ENCODE data around the gene COPS3. TPM values are rescaled to one million over a fixed set of nuclear protein-coding genes. Genes with fewer than 3 reads are reported as not detected.

Gene COPS3
- total and polyA plus RNA-seq, 11 donors = 34.7 to 108 (median 74.0) TPM

DNA sequence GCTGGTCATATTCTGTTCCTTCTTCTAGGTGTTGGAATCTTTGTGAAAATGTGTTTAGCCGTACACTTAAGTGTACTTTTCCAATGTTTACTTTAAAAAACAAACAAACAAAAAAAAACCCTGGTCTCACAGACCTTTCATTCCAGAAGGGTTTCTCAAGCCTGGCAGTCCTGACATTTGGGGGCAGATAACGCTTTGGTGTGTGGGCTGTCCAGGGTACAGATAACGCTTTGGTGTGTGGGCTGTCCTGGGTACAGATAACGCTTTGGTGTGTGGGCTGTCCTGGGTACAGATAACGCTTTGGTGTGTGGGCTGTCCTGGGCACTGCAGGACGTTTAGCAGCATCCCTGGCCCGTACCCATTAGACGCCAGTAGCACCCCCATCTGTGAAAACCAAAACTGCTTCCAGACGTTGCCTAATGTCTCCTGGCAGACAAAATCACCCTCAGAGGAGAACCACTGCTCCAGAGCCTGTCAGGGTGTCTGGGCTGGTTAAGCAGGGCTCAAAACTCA lies 28.8 kb downstream of the COPS3 start:
- no peak overlapping the region for H3K27ac ChIP-seq
- no peaks in the 10 kb centered on the region for H3K9me3 ChIP-seq
- H3K4me3 ChIP-seq = no peak overlapping the region
- ATAC-seq (peak in 1 of 4 donors; percentile 33), DNase-seq (no peak)
- peaks cover 0 to 100% (median 98%) of the 10 kb centered on the region in 9 donors for H3K36me3 ChIP-seq
- no peaks in the 10 kb centered on the region for H3K27me3 ChIP-seq
- intact Hi-C loops (cut with DNase I) = no loop called here
- 58 to 67% (median 62%) methylated on average over 9 of the region's 9 CpGs for WGBS, 4 donors
- TF ChIP-seq, protein P1, sequence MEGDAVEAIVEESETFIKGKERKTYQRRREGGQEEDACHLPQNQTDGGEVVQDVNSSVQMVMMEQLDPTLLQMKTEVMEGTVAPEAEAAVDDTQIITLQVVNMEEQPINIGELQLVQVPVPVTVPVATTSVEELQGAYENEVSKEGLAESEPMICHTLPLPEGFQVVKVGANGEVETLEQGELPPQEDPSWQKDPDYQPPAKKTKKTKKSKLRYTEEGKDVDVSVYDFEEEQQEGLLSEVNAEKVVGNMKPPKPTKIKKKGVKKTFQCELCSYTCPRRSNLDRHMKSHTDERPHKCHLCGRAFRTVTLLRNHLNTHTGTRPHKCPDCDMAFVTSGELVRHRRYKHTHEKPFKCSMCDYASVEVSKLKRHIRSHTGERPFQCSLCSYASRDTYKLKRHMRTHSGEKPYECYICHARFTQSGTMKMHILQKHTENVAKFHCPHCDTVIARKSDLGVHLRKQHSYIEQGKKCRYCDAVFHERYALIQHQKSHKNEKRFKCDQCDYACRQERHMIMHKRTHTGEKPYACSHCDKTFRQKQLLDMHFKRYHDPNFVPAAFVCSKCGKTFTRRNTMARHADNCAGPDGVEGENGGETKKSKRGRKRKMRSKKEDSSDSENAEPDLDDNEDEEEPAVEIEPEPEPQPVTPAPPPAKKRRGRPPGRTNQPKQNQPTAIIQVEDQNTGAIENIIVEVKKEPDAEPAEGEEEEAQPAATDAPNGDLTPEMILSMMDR (IDR thresholded peaks at IDR 0.05) = no peak
- no peak for TF ChIP-seq POLR2A (IDR thresholded peaks at IDR 0.05)
- no peaks in the 10 kb centered on the region for H3K4me1 ChIP-seq

DNA sequence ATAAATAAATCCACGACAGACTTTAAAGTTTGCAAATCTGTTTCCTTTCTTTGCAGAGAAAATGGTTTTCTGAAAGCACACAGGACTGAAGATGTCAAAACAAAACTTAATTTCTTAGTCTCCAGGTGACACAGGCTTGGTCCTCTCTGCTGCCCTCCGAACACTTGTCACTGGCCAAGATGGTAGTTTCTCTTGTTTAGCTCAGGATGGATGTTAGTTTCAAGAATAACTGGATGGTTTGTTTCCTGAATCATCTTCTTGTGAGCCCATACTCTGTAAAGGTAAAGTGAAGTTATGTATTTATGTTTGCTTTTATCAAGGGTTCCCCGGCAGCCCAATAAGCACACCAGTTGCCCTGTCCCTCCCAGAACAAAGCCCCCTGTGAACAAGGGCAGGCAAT lies 34.2 kb downstream of the COPS3 start:
- DNase-seq (no peak), ATAC-seq (no peak)
- Histone ChIP-seq H3K4me3 (no peak overlapping the region), H3K4me1 (no peaks in the 10 kb centered on the region), H3K27ac (no peak overlapping the region), H3K9me3 (no peaks in the 10 kb centered on the region), H3K36me3 (peaks cover 0 to 69% (median 65%) of the 10 kb centered on the region in 9 donors), H3K27me3 (no peaks in the 10 kb centered on the region)
- 83 to 91% (median 90%) methylated on average over 3 of the region's 3 CpGs for WGBS, 4 donors
- intact Hi-C loops (cut with DNase I) = no loop called here
- no peak for TF ChIP-seq POLR2A (IDR thresholded peaks at IDR 0.05)
- TF ChIP-seq, protein P1 (IDR thresholded peaks at IDR 0.05) = no peak

DNA sequence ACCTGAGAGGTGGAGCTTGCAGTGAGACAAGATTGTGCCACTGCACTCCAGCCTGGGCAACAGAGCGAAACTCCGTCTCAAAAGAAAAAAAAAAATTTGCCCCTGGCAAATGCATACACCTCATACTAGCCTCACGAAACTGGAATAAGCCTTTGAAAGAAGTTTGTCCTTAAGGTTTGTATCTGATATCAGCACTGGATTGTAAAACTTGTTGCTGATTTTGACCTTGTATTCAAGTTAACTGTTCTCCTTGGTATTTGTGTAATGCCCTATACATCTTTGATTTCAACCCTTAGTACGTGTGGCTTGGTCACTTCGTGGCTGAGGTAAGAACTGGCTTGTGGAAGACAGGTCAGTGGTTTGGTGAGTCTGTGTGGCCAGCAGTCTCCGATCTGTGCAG lies 37.9 kb downstream of the COPS3 start:
- TF ChIP-seq POLR2A (IDR thresholded peaks at IDR 0.05) = no peak
- TF ChIP-seq, protein P1 (IDR thresholded peaks at IDR 0.05) = no peak
- Histone ChIP-seq H3K36me3 (peaks cover 0 to 33% (median 29%) of the 10 kb centered on the region in 9 donors), H3K4me1 (peaks cover 0 to 7% (median 1%) of the 10 kb centered on the region in 12 donors), H3K27me3 (no peaks in the 10 kb centered on the region), H3K4me3 (no peak overlapping the region), H3K9me3 (no peaks in the 10 kb centered on the region), H3K27ac (no peak overlapping the region)
- intact Hi-C loops (cut with DNase I) = no loop called here
- WGBS, 4 donors = 88 to 95% (median 90%) methylated on average over 6 of the region's 6 CpGs
- DNase-seq (no peak), ATAC-seq (no peak)

DNA sequence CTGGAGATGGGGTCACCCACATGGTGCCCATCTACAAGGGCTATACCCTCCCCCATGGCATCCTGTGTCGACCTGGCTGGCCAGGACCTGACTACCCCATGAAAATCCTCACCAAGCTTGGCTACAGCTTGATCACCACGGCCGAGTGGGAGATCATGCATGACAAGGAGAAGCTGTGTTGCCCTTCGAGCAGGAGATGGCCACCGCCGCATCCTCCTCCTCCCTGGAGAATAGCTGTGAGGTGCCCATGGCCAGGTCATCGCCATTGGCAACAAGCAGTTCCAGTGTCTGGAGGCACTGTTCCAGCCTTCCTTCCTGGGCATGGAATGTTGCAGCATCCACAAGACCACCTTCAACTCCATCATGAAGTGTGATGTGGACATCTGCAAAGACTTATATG lies 38.8 kb downstream of the COPS3 start:
- no peak for DNase-seq
- ATAC-seq = no peak
- TF ChIP-seq POLR2A (IDR thresholded peaks at IDR 0.05) = no peak
- TF ChIP-seq, protein P1 (IDR thresholded peaks at IDR 0.05) = no peak
- intact Hi-C loops (cut with DNase I) = no loop called here
- 86 to 96% (median 94%) methylated on average over 3 to 7 of the region's 7 CpGs for WGBS, 4 donors
- Histone ChIP-seq H3K4me1 (peaks cover 0 to 11% (median 5%) of the 10 kb centered on the region in 12 donors), H3K27ac (no peak overlapping the region), H3K36me3 (peaks cover 0 to 24% (median 20%) of the 10 kb centered on the region in 9 donors), H3K27me3 (no peaks in the 10 kb centered on the region), H3K4me3 (no peak overlapping the region), H3K9me3 (no peaks in the 10 kb centered on the region)
